Endodermal cell (in vitro differentiated cells): Measurements from ENCODE around the gene SNRPA. TPM values are rescaled to one million over a fixed set of nuclear protein-coding genes. Genes with fewer than 3 reads are reported as not detected.

Experiments
- DNase-seq: peaks from one replicate; pipeline ENCODE4 v3.0.0-alpha.2; 2017
- H3K27ac ChIP-seq: 2 replicates; pipeline ENCODE4 v1.5.1; 2013; ENCODE audit warnings: mild to moderate bottlenecking, low read depth, low read length, moderate library complexity
- H3K27me3 ChIP-seq: 2 replicates; pipeline ENCODE4 v1.6.1; 2013; ENCODE audit warnings: mild to moderate bottlenecking, low read length, moderate library complexity; ENCODE audit not compliant: insufficient read depth, control insufficient read depth, poor library complexity, severe bottlenecking
- H3K36me3 ChIP-seq: 2 replicates; pipeline ENCODE4 v1.7.0; 2013; ENCODE audit warnings: mild to moderate bottlenecking, low read length, moderate library complexity; ENCODE audit not compliant: control insufficient read depth, insufficient read depth
- H3K4me1 ChIP-seq: one replicate; pipeline ENCODE4 v1.7.0; 2013; ENCODE audit warnings: low read length; ENCODE audit not compliant: control insufficient read depth, insufficient read depth
- H3K4me3 ChIP-seq: 2 replicates; pipeline ENCODE4 v1.5.1; 2013; ENCODE audit warnings: mild to moderate bottlenecking, low read length, moderate library complexity
- H3K9ac ChIP-seq: 2 replicates; pipeline ENCODE4 v1.6.1; 2013; ENCODE audit warnings: mild to moderate bottlenecking, low read length, moderate library complexity; ENCODE audit not compliant: poor library complexity, severe bottlenecking; ENCODE audit errors: extremely low read depth
- H3K9me3 ChIP-seq: 2 replicates; pipeline ENCODE4 v1.6.1; 2013; ENCODE audit warnings: mild to moderate bottlenecking, low read length, moderate library complexity; ENCODE audit not compliant: control insufficient read depth
- H3K27ac Mint-ChIP-seq: 2 replicates; pipeline ENCODE4 v1.8.0; 2020; ENCODE audit warnings: mixed read lengths
- H3K27me3 Mint-ChIP-seq: 2 replicates; pipeline ENCODE4 v1.8.0; 2021; ENCODE audit warnings: mild to moderate bottlenecking, mixed read lengths; ENCODE audit not compliant: insufficient read depth
- H3K36me3 Mint-ChIP-seq: 2 replicates; pipeline ENCODE4 v1.8.0; 2020; ENCODE audit warnings: low read depth, mixed read lengths
- H3K4me1 Mint-ChIP-seq: 2 replicates; pipeline ENCODE4 v1.8.0; 2020; ENCODE audit warnings: mixed read lengths
- H3K4me3 Mint-ChIP-seq: 2 replicates; pipeline ENCODE4 v1.8.0; 2020; ENCODE audit warnings: mild to moderate bottlenecking, moderate library complexity, mixed read lengths
- H3K9me3 Mint-ChIP-seq: 2 replicates; pipeline ENCODE4 v1.8.0; 2020; ENCODE audit warnings: mild to moderate bottlenecking, mixed read lengths
- CTCF ChIP-seq: fragments of 200-600 bp; sonication (generic); conservative IDR thresholded peaks from 2 replicates; pipeline ENCODE4 v1.5.0; 2021; ENCODE audit warnings: antibody characterized with exemption, mild to moderate bottlenecking
- WGBS, 2 experiments: methylation state at CpG; one replicate each; pipeline versions ENCODE4 v1.1.5 to v1.1.7; 2013; ENCODE audit warnings: missing lambda C conversion rate in 2 of 2, mixed read lengths in 1 of 2; ENCODE audit not compliant: insufficient coverage in 1 of 2, insufficient read length in 1 of 2; 5-methylcytosine and 5-hydroxymethylcytosine counted together
- total RNA-seq, 2 donors: library from RNA; stranded (reverse); fragmentation: NEBNext Ultra II Directional in 1 of 2; extraction: Animal tissue kit (Norgen Biotek cat#: 25700) in 1 of 2; gene quantifications; 2 replicates in 1 of 2; 3 replicates in 1 of 2; pipeline ENCODE4 v1.2.1, GENCODE V29; 2021

The SNRPA gene
- total RNA-seq, 2 donors from 2014 or later: 160 to 199 TPM

- Histone ChIP-seq H3K4me3 (peak overlapping the region; percentile 99), H3K9ac (peak overlapping the region; percentile 98), H3K36me3 (peaks cover 37% of the 10 kb centered on the region), H3K9me3 (no peaks in the 10 kb centered on the region), H3K27me3 (no peaks in the 10 kb centered on the region), H3K27ac (no peak overlapping the region), H3K4me1 (peaks cover 9% of the 10 kb centered on the region)
- no peaks in the 10 kb centered on the region for H3K27me3 Mint-ChIP-seq
- H3K4me3 Mint-ChIP-seq: peak overlapping the region; percentile 84
- H3K4me1 Mint-ChIP-seq: peaks cover 20% of the 10 kb centered on the region
- H3K9me3 Mint-ChIP-seq: no peaks in the 10 kb centered on the region
- no peak for DNase-seq
- peak overlapping the region; percentile 97 for H3K27ac Mint-ChIP-seq
- 63 to 79% methylated on average over 8 to 11 of the region's 12 CpGs for WGBS, 2 experiments
- no peak for TF ChIP-seq CTCF
- peaks cover 43% of the 10 kb centered on the region for H3K36me3 Mint-ChIP-seq
These were observed 1.3 kb downstream of the SNRPA start for GRCh38 chr19:40752257-40752781.

GRCh38 chr19:40754611-40755247 lies 3.7 kb downstream of the SNRPA start:
- Mint-ChIP-seq H3K9me3 (no peaks in the 10 kb centered on the region), H3K27me3 (no peaks in the 10 kb centered on the region), H3K4me1 (peaks cover 15% of the 10 kb centered on the region), H3K27ac (peak overlapping the region; percentile 42), H3K4me3 (peak overlapping the region; percentile 39), H3K36me3 (peaks cover 53% of the 10 kb centered on the region)
- Histone ChIP-seq H3K27me3 (no peaks in the 10 kb centered on the region), H3K4me3 (peak overlapping the region; percentile 69), H3K4me1 (peaks cover 1% of the 10 kb centered on the region), H3K9me3 (no peaks in the 10 kb centered on the region), H3K36me3 (peaks cover 56% of the 10 kb centered on the region), H3K27ac (no peak overlapping the region), H3K9ac (peak overlapping the region; percentile 33)
- 92 to 95% methylated on average over 7 to 9 of the region's 9 CpGs for WGBS, 2 experiments
- TF ChIP-seq CTCF: no peak
- DNase-seq: no peak

- 100% methylated on average over 1 to 3 of the region's 3 CpGs for WGBS, 2 experiments
These were observed 4.2 kb downstream of the SNRPA start for GRCh38 chr19:40755248-40755624.

More at GRCh38 chr19:40755248-40755624, 4.2 kb downstream of the SNRPA start:
- Mint-ChIP-seq H3K9me3 (no peaks in the 10 kb centered on the region), H3K4me1 (peaks cover 12% of the 10 kb centered on the region), H3K4me3 (peak overlapping the region; percentile 39), H3K36me3 (peaks cover 57% of the 10 kb centered on the region), H3K27ac (no peak overlapping the region), H3K27me3 (no peaks in the 10 kb centered on the region)
- Histone ChIP-seq H3K4me3 (peak overlapping the region; percentile 41), H3K4me1 (no peaks in the 10 kb centered on the region), H3K9me3 (no peaks in the 10 kb centered on the region), H3K27ac (no peak overlapping the region), H3K9ac (no peak overlapping the region), H3K27me3 (no peaks in the 10 kb centered on the region), H3K36me3 (peaks cover 61% of the 10 kb centered on the region)
- no peak for DNase-seq
- TF ChIP-seq CTCF: no peak
